ENCODE measurements around the gene ANAPC13.

ANAPC13 gene

DNA sequence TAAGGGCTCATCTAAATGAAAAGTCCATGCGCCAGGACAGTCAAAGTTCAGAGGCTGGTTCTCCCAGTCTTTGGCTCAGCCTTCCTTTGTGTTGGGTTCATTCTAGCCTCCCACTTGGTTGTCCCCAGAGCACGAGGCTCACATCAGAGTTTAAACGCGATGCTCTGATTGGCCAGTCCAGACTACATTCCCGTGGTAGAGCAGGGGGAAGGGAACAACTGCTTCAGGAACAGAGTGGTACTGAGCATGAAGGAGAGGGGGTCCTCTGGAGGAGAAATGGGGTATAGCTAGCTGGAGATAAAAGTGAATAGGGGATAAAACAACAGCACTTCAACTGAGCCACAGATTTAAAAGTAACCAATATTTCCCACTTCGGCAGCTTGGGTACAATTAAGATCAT lies 32.2 kb downstream of the ANAPC13 start:
- no peak for TF ChIP-seq GATA2 (IDR thresholded peaks at IDR 0.05; ENCODE audit: low read depth, low read length)
- no peak for TF ChIP-seq GATA3 (IDR thresholded peaks at IDR 0.05; ENCODE audit: low read depth, low read length)

DNA sequence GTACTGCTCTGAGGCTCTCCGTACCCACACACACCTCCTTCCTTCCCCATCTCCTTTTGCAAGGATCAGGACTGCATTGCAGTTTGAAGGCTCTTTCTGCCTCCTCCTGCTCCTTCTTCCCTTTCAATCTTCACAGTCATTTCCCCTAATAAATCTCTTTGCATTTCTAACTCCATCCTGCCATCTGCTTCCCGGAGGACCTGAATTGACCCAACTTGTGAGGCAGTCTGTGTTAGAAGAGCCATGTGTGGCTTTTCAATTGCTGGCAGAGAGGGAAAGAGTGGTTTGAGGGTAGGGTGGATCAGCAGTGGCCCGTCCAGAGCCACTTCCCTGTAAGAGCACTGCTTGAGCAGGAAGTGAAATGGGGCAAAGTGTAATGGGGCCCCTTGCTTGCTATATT lies 35.8 kb downstream of the ANAPC13 start:
- TF ChIP-seq GATA2 (IDR thresholded peaks at IDR 0.05; ENCODE audit: low read depth, low read length) (no peak), GATA3 (IDR thresholded peaks at IDR 0.05; ENCODE audit: low read depth, low read length) (no peak)

DNA sequence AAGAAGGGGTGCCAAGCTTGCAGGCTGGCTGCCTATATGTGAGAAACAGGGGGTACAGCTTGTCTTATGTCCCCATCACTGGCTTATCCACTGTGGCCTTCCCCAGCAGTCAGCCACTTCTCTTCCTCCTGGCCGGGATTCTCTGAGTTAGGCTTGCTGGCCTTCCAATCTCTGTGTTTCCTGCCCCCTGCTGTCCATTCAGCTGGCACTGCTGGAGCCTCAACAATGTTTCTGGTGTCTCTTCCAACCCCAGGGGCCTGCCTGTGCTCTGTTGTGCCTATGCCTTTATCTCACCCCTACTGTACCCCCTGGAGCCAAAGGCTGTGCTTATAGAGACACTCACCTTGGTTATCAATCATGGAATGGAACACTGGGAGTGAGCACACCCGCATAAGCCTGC lies 36.5 kb downstream of the ANAPC13 start:
- TF ChIP-seq GATA2 (IDR thresholded peaks at IDR 0.05; ENCODE audit: low read depth, low read length) = no peak
- no peak for TF ChIP-seq GATA3 (IDR thresholded peaks at IDR 0.05; ENCODE audit: low read depth, low read length)

DNA sequence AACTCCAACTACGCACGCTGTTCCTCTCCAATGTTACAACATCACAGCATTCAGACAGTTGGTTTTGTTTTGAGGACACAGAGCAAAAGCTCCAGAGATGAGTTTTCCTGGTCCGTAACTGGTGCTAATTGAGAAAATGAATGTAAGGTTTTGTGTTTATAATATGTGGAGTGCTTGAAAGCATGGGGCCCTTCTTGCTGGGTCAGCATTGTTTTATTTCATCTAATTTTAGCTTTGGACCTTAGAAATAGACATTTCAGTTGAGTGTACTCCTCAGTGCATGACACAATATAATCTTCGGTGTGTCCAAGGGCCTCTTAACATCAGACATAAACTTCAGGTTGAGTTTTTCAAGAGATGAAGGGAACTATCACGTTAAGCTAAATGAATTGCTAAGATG lies 37.1 kb downstream of the ANAPC13 start:
- no peak for TF ChIP-seq GATA2 (IDR thresholded peaks at IDR 0.05; ENCODE audit: low read depth, low read length)

DNA sequence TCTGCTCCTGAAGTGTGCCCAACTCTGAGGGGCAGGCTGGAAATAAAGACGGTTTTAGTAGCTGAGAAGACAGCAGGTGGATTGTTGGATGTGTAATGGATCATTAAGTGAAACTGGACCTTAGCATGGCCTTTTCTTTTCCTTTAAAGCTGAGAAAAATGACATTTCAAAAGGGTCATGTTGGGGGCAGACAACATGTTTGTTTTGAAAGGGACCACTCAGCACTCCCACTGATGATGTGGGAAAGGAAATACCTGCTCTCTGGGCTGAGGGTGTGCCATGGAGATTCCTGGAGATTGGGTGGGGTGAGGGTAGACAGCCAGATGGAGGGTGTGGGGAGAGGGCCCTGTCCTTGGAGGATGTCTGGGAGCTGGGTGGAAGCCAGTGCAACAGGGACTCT lies 38.4 kb downstream of the ANAPC13 start:
- TF ChIP-seq GATA2 (IDR thresholded peaks at IDR 0.05; ENCODE audit: low read depth, low read length) (no peak), GATA3 (IDR thresholded peaks at IDR 0.05; ENCODE audit: low read depth, low read length) (no peak)

DNA sequence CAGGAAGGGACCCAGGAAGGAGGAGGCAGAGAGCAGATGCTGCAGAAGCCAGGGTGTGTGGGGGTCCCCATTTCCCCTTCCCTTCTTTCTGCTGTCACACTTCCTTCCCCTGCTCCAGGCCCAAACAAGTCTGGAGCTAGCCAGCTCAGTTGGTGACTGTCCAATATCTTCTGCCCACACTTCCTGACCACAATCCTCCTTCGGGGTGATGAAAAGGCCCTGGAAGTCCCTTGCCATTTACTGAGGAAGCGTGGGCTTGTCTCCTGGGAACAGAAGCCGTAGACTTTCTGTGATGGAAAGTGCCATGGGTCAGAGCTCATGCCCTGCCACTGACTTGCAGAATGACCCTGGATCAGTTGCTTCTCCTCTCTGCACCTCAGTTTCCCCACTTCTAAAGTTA lies 39.0 kb downstream of the ANAPC13 start:
- TF ChIP-seq GATA2 (IDR thresholded peaks at IDR 0.05; ENCODE audit: low read depth, low read length) (no peak), GATA3 (IDR thresholded peaks at IDR 0.05; ENCODE audit: low read depth, low read length) (no peak)

DNA sequence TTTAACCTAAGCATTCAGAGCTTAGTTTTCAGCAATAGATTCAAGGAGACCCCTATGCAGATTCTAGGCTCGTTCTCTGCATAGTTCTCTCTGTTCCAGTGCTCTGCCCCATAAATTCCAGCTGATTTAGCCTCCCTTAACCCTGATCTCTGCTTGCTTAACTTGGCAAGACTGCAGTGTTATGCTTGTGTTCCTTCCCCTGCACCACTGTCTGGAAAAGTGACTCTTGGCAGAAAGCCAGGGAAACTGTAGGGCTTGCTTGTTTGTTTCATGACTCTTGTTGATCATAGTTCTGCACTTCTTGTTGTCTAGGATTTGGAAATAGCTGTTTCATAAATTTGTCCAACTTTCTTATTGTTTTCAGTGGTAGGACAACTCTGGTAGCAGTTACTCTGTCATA lies 40.1 kb downstream of the ANAPC13 start:
- TF ChIP-seq GATA3 (IDR thresholded peaks at IDR 0.05; ENCODE audit: low read depth, low read length) (no peak), GATA2 (IDR thresholded peaks at IDR 0.05; ENCODE audit: low read depth, low read length) (no peak)

DNA sequence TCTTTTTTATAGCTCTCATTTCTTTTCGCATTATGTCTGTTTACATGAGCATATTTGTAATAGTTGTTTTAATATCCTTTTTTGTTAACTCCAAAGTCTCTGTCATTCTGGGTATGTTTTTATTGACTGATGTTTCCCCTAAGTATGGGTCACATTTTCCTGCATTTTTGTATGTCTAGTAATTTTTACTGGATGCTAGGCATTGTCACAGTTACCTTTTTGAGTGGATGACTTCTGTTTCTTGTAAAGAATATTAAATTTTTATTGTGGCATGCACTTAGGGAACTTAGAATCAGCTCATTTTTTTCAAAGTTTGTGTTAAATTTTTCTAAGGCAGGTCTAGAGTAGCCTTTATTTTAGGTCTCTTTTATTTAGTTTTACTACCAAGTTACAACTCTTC lies 40.7 kb downstream of the ANAPC13 start:
- TF ChIP-seq GATA2 (IDR thresholded peaks at IDR 0.05; ENCODE audit: low read depth, low read length) (no peak), GATA3 (IDR thresholded peaks at IDR 0.05; ENCODE audit: low read depth, low read length) (no peak)

DNA sequence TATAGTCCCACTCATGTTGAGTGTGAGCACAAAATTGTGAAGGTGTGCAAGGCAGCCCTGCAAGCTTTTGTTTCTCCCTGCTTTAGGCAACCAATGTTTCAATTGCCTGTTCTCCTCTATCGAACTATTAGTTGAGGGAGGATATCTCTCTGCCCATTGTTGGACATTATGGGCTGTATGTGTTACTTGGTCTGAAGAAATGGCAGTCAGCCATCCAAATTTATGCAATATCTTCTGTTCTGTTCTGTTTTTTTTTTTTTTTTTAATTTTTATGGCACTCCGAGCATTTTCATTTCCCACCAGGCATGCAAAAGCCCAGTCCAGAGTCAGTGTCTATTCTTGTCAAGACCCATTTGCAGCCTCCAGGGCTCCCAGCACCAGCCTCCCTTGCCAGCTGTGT lies 44.0 kb downstream of the ANAPC13 start:
- no peak for TF ChIP-seq GATA2 (IDR thresholded peaks at IDR 0.05; ENCODE audit: low read depth, low read length)
- TF ChIP-seq GATA3 (IDR thresholded peaks at IDR 0.05; ENCODE audit: low read depth, low read length) = no peak

DNA sequence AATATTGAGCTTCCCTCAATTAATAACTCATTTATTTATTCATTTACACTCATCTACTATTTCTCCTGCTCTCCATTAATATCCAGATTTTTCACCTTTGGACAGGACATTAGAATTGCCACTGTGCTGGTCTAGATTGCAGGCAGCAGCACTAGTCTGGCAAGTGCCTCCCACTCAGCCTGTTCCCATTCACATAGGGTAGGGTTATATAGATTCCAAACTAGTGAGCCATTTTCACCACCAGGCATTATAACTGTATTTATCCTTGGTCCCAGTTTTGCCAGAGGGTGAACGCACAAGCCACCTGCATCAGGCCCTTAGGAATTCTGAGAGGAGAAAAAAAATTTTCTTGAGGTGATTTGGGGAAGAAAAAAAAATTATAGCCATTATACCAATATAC lies 44.5 kb downstream of the ANAPC13 start:
- TF ChIP-seq GATA2 (IDR thresholded peaks at IDR 0.05; ENCODE audit: low read depth, low read length) (no peak), GATA3 (IDR thresholded peaks at IDR 0.05; ENCODE audit: low read depth, low read length) (no peak)

DNA sequence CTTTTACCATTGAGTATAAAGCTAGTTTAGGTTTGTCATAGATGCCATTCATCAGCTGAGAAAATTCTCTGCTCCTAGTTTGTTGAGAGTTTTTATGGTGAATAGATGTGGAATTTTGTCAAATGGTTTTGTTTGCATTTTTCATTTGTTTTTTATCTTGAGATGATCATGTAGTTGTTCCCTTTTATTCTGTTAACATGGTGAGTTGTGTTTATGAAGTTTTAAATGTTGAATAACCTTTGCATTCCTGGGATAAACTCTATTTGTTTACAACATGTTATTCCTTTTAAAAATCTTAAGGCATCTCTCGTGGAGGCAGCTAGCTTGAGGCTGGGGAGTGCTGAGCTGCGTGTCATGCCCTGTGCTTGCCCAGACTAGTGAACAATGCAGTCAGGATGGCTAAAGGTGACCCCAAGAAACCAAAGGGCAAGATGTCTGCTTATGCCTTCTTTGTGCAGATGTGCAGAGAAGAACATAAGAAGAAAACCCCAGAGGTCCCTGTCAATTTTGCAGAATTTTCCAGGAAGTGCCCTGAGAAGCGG lies 48.5 kb downstream of the ANAPC13 start:
- TF ChIP-seq GATA3 (IDR thresholded peaks at IDR 0.05; ENCODE audit: low read depth, low read length) = no peak
- no peak for TF ChIP-seq GATA2 (IDR thresholded peaks at IDR 0.05; ENCODE audit: low read depth, low read length)

DNA sequence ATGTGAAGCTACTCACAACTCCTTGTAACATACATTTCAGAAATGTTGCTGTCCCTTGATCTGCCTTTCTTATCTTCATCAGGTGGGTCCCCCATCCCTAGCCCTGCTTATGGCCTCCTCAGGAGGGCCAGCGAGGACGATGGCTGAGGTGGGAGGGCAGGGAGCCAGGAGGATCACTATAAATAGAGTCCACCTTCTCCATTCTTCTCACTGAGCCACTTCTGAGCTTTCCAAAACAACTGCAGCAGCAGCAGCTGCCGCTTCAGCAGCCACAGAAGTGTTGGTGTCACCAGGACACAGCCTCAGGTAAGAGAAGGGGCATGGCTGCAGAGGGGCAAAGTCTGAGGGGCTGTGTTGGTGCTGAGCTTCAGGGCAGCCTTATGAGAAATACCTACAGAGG lies 53.5 kb downstream of the ANAPC13 start:
- TF ChIP-seq GATA2 (IDR thresholded peaks at IDR 0.05; ENCODE audit: low read depth, low read length) (no peak), GATA3 (IDR thresholded peaks at IDR 0.05; ENCODE audit: low read depth, low read length) (no peak)

DNA sequence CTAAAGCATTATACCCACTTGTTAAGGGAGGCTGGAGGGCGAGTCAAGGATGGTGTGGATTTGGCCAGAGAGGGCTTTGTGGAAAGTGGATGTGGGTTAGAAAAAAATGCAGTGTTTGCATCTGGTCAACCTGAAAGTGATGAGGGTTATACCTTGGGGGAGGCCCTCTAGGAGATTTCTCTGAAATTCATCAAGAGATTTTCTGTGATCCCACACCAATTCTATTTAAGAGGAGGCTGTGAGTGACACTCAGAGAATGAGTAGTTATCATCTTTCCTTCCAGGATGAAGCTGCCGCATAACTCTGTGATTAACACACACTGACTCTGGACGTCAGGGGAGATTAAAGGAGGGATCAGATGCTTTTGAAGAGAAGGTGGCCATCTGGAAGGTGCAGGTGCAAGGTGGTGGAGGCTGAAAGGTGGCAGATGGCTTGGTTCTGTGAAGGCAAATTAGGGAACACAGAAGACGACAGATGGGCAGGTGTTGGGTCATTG lies 54.8 kb downstream of the ANAPC13 start:
- TF ChIP-seq GATA3 (IDR thresholded peaks at IDR 0.05; ENCODE audit: low read depth, low read length) (no peak), GATA2 (IDR thresholded peaks at IDR 0.05; ENCODE audit: low read depth, low read length) (no peak)

DNA sequence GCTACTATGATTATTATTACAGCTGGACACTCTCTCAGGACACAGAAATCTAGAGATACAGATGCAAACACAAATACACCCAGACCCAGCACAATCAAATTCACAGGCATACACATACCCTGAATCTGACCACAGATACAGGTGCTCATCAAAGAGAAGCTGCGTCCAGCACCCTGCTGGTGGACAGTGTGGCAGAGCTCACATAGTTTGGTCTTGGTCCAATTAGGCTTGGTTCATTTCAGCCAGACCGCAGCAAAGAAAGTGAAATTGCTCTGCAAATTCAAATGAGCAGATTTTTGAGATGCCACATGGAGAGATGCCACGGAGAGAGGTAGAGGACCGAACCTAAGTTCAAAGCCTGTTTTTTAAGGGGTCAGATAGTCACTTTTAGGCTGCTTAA lies 55.6 kb downstream of the ANAPC13 start:
- TF ChIP-seq GATA3 (IDR thresholded peaks at IDR 0.05; ENCODE audit: low read depth, low read length) (no peak), GATA2 (IDR thresholded peaks at IDR 0.05; ENCODE audit: low read depth, low read length) (no peak)

DNA sequence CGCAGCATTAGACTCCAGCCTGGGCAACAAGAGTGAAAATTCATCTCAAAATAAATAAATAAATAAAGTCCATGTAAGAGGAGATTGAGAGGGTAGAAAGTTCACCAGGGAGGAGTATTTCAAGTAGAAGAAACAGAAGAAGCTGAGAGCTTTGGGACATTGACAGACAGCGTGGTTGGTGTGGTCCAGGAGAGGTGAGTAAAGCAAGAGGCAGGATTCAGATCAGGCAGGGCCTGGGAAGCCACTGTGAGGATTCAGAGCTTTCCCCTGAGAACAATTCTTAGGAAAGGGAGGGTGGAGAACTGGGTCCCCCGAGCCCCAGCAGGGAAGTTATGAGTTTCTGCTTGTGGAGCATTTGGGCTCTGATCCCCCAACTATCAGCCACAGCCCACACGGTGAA lies 57.4 kb downstream of the ANAPC13 start:
- TF ChIP-seq GATA2 (IDR thresholded peaks at IDR 0.05; ENCODE audit: low read depth, low read length) (no peak), GATA3 (IDR thresholded peaks at IDR 0.05; ENCODE audit: low read depth, low read length) (no peak)
